ENCODE data around the gene LAMP1. TPM values are rescaled to one million over a fixed set of nuclear protein-coding genes. Genes with fewer than 3 reads are reported as not detected.
A peak's percentile ranks its signal among the peaks of the same experiment; 100 is the strongest.
"Not testable (repeated sequence)": the region's sequence is repeated elsewhere in the genome, so short reads cannot be mapped to it uniquely, and the experiment has no call there.

The LAMP1 gene
- total and polyA plus RNA-seq, 2 donors = 75.2 to 158 TPM

GRCh38 chr13:113359571-113359970, 62.5 kb downstream of the LAMP1 start:
- 89% methylated on average over 11 of the region's 11 CpGs for WGBS
- no peak for DNase-seq (ENCODE audit: extremely low spot score)
- no peak overlapping the region for H3K4me3 ChIP-seq (ENCODE audit: low read depth, low read length)
- peaks cover 4% of the 10 kb centered on the region for H3K36me3 ChIP-seq (ENCODE audit: insufficient read depth)
- no peaks in the 10 kb centered on the region for H3K4me1 ChIP-seq (ENCODE audit: insufficient read depth)
- H3K27ac ChIP-seq (ENCODE audit: low read depth) = no peak overlapping the region

GRCh38 chr13:113360446-113360845, 63.4 kb downstream of the LAMP1 start:
- no peak for DNase-seq (ENCODE audit: extremely low spot score)
- Histone ChIP-seq H3K4me1 (ENCODE audit: insufficient read depth) (no peaks in the 10 kb centered on the region), H3K4me3 (ENCODE audit: low read depth, low read length) (no peak overlapping the region), H3K27ac (ENCODE audit: low read depth) (no peak overlapping the region), H3K36me3 (ENCODE audit: insufficient read depth) (peaks cover 4% of the 10 kb centered on the region)
- 87% methylated on average over 6 of the region's 6 CpGs for WGBS

DNA sequence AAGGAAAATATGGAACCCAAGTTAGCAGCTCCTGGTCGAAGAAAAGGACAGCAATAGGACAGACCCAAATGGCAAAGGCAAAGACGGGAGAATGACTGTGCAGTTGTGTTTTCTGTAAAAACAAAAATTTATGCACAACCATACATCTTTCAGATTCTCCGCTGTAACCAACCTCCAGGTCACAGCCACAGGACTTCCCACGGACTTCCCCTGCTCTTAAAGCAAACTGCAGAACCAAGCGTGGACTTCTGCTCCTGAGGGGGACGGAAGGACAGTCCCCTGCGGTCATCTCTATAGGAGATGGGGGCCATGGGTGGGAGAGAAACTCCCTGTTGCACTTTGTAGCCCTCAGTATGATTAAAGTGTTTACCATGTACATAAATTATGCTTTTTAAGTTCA, 64.4 kb downstream of the LAMP1 start:
- no peak overlapping the region for H3K4me3 ChIP-seq (ENCODE audit: low read depth, low read length)
- H3K4me1 ChIP-seq (ENCODE audit: insufficient read depth) = no peaks in the 10 kb centered on the region
- H3K27ac ChIP-seq (ENCODE audit: low read depth) = no peak overlapping the region
- 76% methylated on average over 7 of the region's 7 CpGs for WGBS
- peaks cover 4% of the 10 kb centered on the region for H3K36me3 ChIP-seq (ENCODE audit: insufficient read depth)
- no peak for DNase-seq (ENCODE audit: extremely low spot score)

GRCh38 chr13:113364311-113364889, 67.4 kb downstream of the LAMP1 start:
- H3K36me3 ChIP-seq (ENCODE audit: insufficient read depth) = no peaks in the 10 kb centered on the region
- peak overlapping the region; percentile 43 for H3K4me3 ChIP-seq (ENCODE audit: low read depth, low read length)
- H3K27ac ChIP-seq (ENCODE audit: low read depth) = peak overlapping the region; percentile 60
- whole genome bisulfite sequencing = 10% methylated on average over 33 of the region's 41 CpGs
- no peak for DNase-seq (ENCODE audit: extremely low spot score)
- no peaks in the 10 kb centered on the region for H3K4me1 ChIP-seq (ENCODE audit: insufficient read depth)

DNA sequence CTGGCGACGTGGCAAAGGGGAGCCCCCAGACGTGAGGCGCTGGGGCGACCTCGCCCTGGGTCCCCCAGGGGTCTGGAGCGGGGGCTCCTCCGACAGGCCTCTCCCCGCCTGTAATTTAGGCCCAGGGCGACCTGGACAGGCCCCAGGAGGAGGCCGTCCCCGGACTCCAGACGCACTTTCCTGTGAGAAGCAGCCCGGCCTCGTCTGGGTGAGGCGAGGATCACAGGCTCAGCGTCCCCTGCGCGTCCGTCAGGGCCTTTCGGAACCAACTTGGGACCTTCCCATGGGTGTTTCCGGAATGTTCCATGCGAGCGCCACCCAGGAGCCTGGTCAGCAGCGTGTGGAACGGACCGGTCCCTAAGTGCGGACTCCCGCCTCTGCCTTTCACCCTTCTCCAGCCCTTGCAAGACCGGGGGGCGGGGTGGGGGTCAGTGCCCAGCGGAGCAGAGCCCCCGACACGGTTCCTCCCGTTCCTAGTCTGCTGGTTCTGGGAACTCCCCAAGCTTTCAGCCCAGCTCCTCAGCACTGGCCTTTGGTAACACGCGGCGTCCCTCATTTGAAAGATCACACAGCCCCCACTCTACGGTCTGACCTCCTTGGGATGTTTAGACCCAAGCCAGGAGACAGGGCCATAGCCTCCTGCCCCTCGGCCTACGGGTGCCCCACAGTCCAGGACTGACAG, 68.0 kb downstream of the LAMP1 start:
- Histone ChIP-seq H3K27ac (ENCODE audit: low read depth) (peak overlapping the region; percentile 60), H3K4me1 (ENCODE audit: insufficient read depth) (no peaks in the 10 kb centered on the region), H3K4me3 (ENCODE audit: low read depth, low read length) (peak overlapping the region; percentile 43), H3K36me3 (ENCODE audit: insufficient read depth) (no peaks in the 10 kb centered on the region)
- DNase-seq (ENCODE audit: extremely low spot score) = no peak
- 75% methylated on average over 41 of the region's 41 CpGs for WGBS

GRCh38 chr13:113365583-113365970, 68.5 kb downstream of the LAMP1 start:
- 95% methylated on average over 22 of the region's 22 CpGs for WGBS
- no peak overlapping the region for H3K27ac ChIP-seq (ENCODE audit: low read depth)
- no peaks in the 10 kb centered on the region for H3K36me3 ChIP-seq (ENCODE audit: insufficient read depth)
- H3K4me1 ChIP-seq (ENCODE audit: insufficient read depth) = no peaks in the 10 kb centered on the region
- H3K4me3 ChIP-seq (ENCODE audit: low read depth, low read length) = no peak overlapping the region
- DNase-seq (ENCODE audit: extremely low spot score) = no peak

DNA sequence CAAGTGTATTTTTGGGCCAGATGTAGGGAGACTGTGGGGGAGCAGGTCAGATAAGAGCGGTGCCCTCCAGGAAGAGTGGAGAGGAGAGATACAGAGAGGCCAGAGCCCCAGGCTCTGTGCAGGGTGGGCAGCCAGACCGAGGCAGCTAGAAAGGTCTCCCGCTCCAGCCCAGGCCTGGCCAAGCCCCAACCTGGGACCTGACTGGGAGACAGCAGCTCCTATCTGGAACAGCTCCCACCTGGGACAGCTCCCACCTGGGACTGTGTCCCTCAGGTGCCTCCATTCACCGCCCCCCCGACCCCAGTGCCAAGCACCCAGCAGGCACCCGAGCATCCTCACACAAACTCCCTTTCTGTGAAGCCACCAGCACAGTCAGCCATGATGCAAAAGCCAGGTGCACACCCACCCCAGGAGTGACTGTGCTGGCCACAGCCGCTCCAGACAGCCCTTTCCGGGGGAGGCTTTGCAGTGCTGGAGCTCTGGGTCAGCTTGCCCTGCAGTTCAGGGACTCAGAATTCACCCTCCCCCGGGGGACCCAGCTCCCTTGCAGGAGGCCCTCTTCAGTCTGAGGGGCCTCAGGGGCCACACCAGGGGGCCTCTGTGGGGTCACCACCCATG, 69.0 kb downstream of the LAMP1 start:
- WGBS = 90% methylated on average over 9 of the region's 9 CpGs
- Histone ChIP-seq H3K4me1 (ENCODE audit: insufficient read depth) (no peaks in the 10 kb centered on the region), H3K36me3 (ENCODE audit: insufficient read depth) (no peaks in the 10 kb centered on the region), H3K27ac (ENCODE audit: low read depth) (no peak overlapping the region), H3K4me3 (ENCODE audit: low read depth, low read length) (no peak overlapping the region)
- no peak for DNase-seq (ENCODE audit: extremely low spot score)

DNA sequence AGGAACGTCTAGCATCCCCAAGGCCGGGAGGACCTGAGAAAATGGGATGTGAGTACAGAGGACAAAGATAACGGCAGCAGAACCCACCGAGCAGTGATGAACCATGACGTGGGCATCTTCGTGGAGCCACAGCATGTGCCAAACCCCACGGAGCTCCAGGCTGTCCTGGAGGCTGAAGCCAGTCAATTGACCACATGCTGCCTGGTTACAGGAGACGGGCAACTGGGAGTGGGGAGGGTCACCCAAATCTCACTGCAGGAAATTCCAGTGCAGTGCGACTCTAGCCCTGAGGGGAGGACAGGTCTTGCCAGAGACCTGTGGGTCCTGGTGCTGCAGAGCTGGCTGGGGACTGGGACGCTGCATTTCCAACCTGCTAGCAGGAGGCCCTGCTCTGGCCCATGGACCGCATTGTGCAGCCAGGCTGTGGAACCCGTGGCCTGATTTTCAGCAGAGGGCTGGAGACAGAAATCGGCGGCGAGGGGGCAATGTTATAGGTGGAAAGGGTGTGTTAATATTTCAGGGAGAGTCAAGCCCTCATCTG, 70.1 kb downstream of the LAMP1 start:
- Histone ChIP-seq H3K36me3 (ENCODE audit: insufficient read depth) (no peaks in the 10 kb centered on the region), H3K4me1 (ENCODE audit: insufficient read depth) (no peaks in the 10 kb centered on the region), H3K4me3 (ENCODE audit: low read depth, low read length) (no peak overlapping the region), H3K27ac (ENCODE audit: low read depth) (no peak overlapping the region)
- DNase-seq (ENCODE audit: extremely low spot score) = no peak
- WGBS = 86% methylated on average over 15 of the region's 15 CpGs

GRCh38 chr13:113367771-113368170, 70.7 kb downstream of the LAMP1 start:
- Histone ChIP-seq H3K36me3 (ENCODE audit: insufficient read depth) (no peaks in the 10 kb centered on the region), H3K4me1 (ENCODE audit: insufficient read depth) (no peaks in the 10 kb centered on the region), H3K27ac (ENCODE audit: low read depth) (no peak overlapping the region), H3K4me3 (ENCODE audit: low read depth, low read length) (no peak overlapping the region)
- no peak for DNase-seq (ENCODE audit: extremely low spot score)
- 74% methylated on average over 6 of the region's 6 CpGs for WGBS

DNA sequence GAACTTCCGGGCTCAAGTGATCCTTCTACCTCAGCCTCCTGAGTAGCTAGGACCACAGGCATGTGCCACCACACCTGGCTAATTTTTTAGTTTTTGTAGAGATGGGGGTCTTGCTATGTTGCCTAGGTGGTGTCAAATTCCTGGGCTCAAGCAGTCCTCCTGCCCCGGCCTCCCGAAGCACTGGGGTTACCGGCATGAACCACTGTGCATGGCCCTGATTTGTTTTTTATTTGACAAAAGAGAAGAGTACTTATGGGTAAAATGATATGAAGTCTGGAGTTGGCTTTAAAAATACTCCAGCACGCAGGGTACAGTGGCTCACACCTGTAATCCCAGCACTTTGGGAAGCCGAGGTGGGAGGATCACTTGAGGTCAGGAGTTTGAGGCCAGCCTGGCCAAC, 71.3 kb downstream of the LAMP1 start:
- 92% methylated on average over 6 of the region's 6 CpGs for WGBS
- H3K36me3 ChIP-seq (ENCODE audit: insufficient read depth); H3K4me1 ChIP-seq (ENCODE audit: insufficient read depth); H3K4me3 ChIP-seq (ENCODE audit: low read depth, low read length); DNase-seq (ENCODE audit: extremely low spot score); H3K27ac ChIP-seq (ENCODE audit: low read depth): not testable (repeated sequence)

DNA sequence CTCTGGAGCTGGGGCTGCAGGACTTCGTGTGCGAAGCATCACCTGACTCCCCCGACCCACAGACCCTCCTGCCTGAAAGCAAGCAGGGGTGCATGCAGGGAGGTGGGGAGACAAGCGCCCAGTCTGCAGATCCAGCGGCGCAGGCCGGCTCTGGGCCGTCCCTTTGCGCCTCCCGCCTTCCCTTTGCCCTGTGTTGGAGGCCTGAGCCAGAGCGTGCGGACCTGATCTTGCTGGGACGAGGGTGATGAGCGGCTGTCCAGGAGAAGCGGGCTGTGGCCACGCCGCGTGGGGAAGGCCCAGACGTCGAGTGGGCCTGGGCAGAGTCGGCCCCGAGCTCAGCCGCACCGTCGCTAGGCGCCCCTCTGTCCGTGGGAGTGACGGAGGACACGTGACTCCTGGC, 72.2 kb downstream of the LAMP1 start:
- WGBS = 90% methylated on average over 29 of the region's 29 CpGs
- no peak for DNase-seq (ENCODE audit: extremely low spot score)
- no peaks in the 10 kb centered on the region for H3K4me1 ChIP-seq (ENCODE audit: insufficient read depth)
- no peak overlapping the region for H3K4me3 ChIP-seq (ENCODE audit: low read depth, low read length)
- H3K27ac ChIP-seq (ENCODE audit: low read depth) = no peak overlapping the region
- H3K36me3 ChIP-seq (ENCODE audit: insufficient read depth) = no peaks in the 10 kb centered on the region

DNA sequence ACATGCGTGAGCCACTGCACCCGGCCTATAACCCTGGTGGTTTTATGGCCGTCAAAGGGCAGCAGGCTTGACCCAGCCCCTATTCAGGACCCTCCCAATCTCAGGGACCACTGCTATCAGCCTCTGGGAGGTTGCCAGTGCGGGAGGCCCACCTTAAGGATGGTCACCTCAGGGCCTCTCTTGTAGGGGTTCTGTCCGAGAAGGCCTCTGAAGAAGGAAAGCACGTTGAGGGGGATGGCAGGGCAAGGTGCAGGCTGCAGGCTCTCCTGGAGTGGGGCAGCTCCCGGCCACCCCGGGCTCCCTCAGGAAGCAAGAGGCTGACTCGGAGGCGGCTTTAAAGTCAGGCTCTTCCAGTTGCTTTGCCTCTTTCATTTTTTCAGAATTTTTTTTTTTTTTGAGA, 72.8 kb downstream of the LAMP1 start:
- no peak for DNase-seq (ENCODE audit: extremely low spot score)
- Histone ChIP-seq H3K4me1 (ENCODE audit: insufficient read depth) (no peaks in the 10 kb centered on the region), H3K36me3 (ENCODE audit: insufficient read depth) (no peaks in the 10 kb centered on the region), H3K27ac (ENCODE audit: low read depth) (no peak overlapping the region), H3K4me3 (ENCODE audit: low read depth, low read length) (no peak overlapping the region)
- 82% methylated on average over 10 of the region's 10 CpGs for WGBS

GRCh38 chr13:113371061-113371460, 74.0 kb downstream of the LAMP1 start:
- Histone ChIP-seq H3K36me3 (ENCODE audit: insufficient read depth) (no peaks in the 10 kb centered on the region), H3K27ac (ENCODE audit: low read depth) (no peak overlapping the region), H3K4me1 (ENCODE audit: insufficient read depth) (no peaks in the 10 kb centered on the region), H3K4me3 (ENCODE audit: low read depth, low read length) (no peak overlapping the region)
- DNase-seq (ENCODE audit: extremely low spot score) = no peak
- WGBS = 89% methylated on average over 13 of the region's 13 CpGs

GRCh38 chr13:113371701-113372100, 74.7 kb downstream of the LAMP1 start:
- DNase-seq (ENCODE audit: extremely low spot score); H3K4me3 ChIP-seq (ENCODE audit: low read depth, low read length); H3K27ac ChIP-seq (ENCODE audit: low read depth); H3K4me1 ChIP-seq (ENCODE audit: insufficient read depth); H3K36me3 ChIP-seq (ENCODE audit: insufficient read depth): not testable (repeated sequence)
- WGBS = 92% methylated on average over 3 of the region's 3 CpGs
